K562 (cell line): Measurements from ENCODE around the gene ANKMY1.

Source experiments
- CEBPB ChIP-seq: fragments of 450-650 bp; IDR thresholded peaks from 2 replicates; pipeline ENCODE4 v1.6.1; 2016; ENCODE audit warnings: missing genetic modification characterization, missing compliant biosample characterization
- CHCHD3 ChIP-seq: fragments of 250-450 bp; sonication (Bioruptor Pico); IDR thresholded peaks from 2 replicates; pipeline ENCODE4 v2.1.2; 2022; ENCODE audit warnings: mild to moderate bottlenecking
- RCOR1 ChIP-seq, 2 experiments: IDR thresholded peaks; 2 replicates each; pipeline ENCODE4 v1.6.1; 2012; ENCODE audit warnings: low read depth in 2 of 2, low read length in 2 of 2, borderline replicate concordance in 1 of 2, improper control_type of control experiment in 1 of 2
- RFX1 ChIP-seq: fragments of 450-650 bp; IDR thresholded peaks from 2 replicates; pipeline ENCODE4 v1.6.1; 2016; ENCODE audit warnings: mild to moderate bottlenecking, moderate library complexity
- SMARCC2 ChIP-seq: fragments of 450-650 bp; IDR thresholded peaks from 2 replicates; pipeline ENCODE4 v1.6.1; 2017; ENCODE audit warnings: antibody characterized with exemption, moderate library complexity, mild to moderate bottlenecking, low read depth
- SMC3 ChIP-seq: conservative IDR thresholded peaks from 2 replicates; pipeline ENCODE4 v1.6.1; 2011; ENCODE audit warnings: low read depth, low read length, improper control_type of control experiment; ENCODE audit not compliant: insufficient read depth
- SP2 ChIP-seq: IDR thresholded peaks from 2 replicates; pipeline ENCODE4 v1.6.1; 2011; ENCODE audit warnings: mild to moderate bottlenecking, low read depth, low read length, moderate library complexity; ENCODE audit not compliant: poor library complexity, severe bottlenecking; ENCODE audit errors: extremely low read depth
- SRF ChIP-seq, 2 experiments: fragments of 250-450, 450-650 bp in 1 of 2; sonication (Bioruptor Pico) in 1 of 2; sonication (generic) in 1 of 2; formaldehyde crosslinking; IDR thresholded peaks; 2 replicates each; pipeline versions ENCODE4 v1.5.0 to v1.5.1; 2020 to 2022; ENCODE audit warnings: mild to moderate bottlenecking in 1 of 2, missing genetic modification reagents in 1 of 2
- ZNF184 ChIP-seq: sonication (generic); formaldehyde crosslinking; IDR thresholded peaks from 2 replicates; pipeline ENCODE4 v1.5.0; 2020; ENCODE audit warnings: missing genetic modification reagents
- ZNF644 ChIP-seq: fragments of 200-800 bp; sonication (Bioruptor generic); IDR thresholded peaks from 2 replicates; pipeline ENCODE4 v1.6.1; 2016; ENCODE audit warnings: low read depth, missing genetic modification characterization, missing compliant biosample characterization
- TF ChIP-seq, protein P1 (sequence below), 3 experiments: IDR thresholded peaks in 2 of 3; conservative IDR thresholded peaks in 1 of 3; 2 replicates each; pipeline ENCODE4 v1.5.1; 2011 to 2012; ENCODE audit warnings: low read length in 3 of 3, mild to moderate bottlenecking in 3 of 3, control low read depth in 2 of 3, improper control_type of control experiment in 1 of 3, inconsistent platforms in 1 of 3, low read depth in 1 of 3, mixed read lengths in 1 of 3, moderate library complexity in 1 of 3; ENCODE audit not compliant: insufficient read depth in 2 of 3

DNA sequence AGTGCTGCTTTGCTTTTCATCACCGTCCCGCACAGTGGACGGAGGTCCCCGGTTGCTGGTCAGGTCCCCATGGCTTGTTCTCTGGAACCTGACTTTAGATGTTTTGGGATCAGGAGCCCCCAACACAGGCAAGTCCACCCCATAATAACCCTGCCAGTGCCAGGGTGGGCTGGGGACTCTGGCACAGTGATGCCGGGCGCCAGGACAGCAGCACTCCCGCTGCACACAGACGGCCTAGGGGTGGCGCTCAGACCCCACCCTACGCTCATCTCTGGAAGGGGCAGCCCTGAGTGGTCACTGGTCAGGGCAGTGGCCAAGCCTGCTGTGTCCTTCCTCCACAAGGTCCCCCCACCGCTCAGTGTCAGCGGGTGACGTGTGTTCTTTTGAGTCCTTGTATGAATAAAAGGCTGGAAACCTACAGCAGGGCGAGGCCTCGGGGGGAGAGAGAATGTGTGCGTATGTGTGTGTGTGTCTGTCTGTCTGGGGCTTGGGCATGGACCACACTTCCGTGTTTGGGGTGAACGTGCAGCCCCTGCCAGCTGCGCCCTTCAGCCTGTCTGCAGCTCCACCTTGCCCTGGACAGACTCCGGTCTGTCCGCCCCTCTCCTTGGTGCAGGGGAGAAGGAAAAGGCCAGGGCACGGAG lies 90.0 kb downstream of the ANKMY1 start:
- no peak for TF ChIP-seq ZNF184 (CRISPR knock-in tag)
- TF ChIP-seq SMARCC2: no peak
- TF ChIP-seq RFX1: no peak
- no peak for TF ChIP-seq RCOR1 (IDR thresholded peaks at IDR 0.05; ENCODE audit: borderline replicate concordance in 1 of 2, low read depth in 2 of 2, low read length in 2 of 2)
- TF ChIP-seq CHCHD3: no peak
- TF ChIP-seq SP2: no peak
- TF ChIP-seq, protein P1, sequence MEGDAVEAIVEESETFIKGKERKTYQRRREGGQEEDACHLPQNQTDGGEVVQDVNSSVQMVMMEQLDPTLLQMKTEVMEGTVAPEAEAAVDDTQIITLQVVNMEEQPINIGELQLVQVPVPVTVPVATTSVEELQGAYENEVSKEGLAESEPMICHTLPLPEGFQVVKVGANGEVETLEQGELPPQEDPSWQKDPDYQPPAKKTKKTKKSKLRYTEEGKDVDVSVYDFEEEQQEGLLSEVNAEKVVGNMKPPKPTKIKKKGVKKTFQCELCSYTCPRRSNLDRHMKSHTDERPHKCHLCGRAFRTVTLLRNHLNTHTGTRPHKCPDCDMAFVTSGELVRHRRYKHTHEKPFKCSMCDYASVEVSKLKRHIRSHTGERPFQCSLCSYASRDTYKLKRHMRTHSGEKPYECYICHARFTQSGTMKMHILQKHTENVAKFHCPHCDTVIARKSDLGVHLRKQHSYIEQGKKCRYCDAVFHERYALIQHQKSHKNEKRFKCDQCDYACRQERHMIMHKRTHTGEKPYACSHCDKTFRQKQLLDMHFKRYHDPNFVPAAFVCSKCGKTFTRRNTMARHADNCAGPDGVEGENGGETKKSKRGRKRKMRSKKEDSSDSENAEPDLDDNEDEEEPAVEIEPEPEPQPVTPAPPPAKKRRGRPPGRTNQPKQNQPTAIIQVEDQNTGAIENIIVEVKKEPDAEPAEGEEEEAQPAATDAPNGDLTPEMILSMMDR (IDR thresholded peaks at IDR 0.05 in 2 of 3, conservative IDR thresholded peaks at IDR 0.05 in 1 of 3; ENCODE audit: insufficient read depth in 2 of 3, low read depth in 1 of 3, low read length in 3 of 3): no peak
- no peak for TF ChIP-seq SMC3
- TF ChIP-seq ZNF644 (tag): no peak
- TF ChIP-seq SRF (CRISPR knock-in tag; IDR thresholded peaks at IDR 0.05): no peak
- no peak for TF ChIP-seq CEBPB (tag)
